ENCODE data around the gene AFF4. TPM values are rescaled to one million over a fixed set of nuclear protein-coding genes. Genes with fewer than 3 reads are reported as not detected.
"Not testable (repeated sequence)": the region's sequence is repeated elsewhere in the genome, so short reads cannot be mapped to it uniquely, and the experiment has no call there.

Gene AFF4
- total RNA-seq, 2 donors from 2014 or later, result 107 to 108 TPM

- TF ChIP-seq CTCF (conservative IDR thresholded peaks at IDR 0.05), result no peak
- Histone ChIP-seq H3K27me3 (ENCODE audit: control insufficient read depth, insufficient read depth, low read length, poor library complexity, severe bottlenecking) (no peaks in the 10 kb centered on the region), H3K4me1 (ENCODE audit: control insufficient read depth, insufficient read depth, low read length) (no peaks in the 10 kb centered on the region), H3K4me3 (ENCODE audit: low read length) (no peak overlapping the region), H3K27ac (ENCODE audit: low read depth, low read length) (no peak overlapping the region), H3K36me3 (ENCODE audit: control insufficient read depth, insufficient read depth, low read length) (peaks cover 32% of the 10 kb centered on the region), H3K9me3 (ENCODE audit: control insufficient read depth, low read length) (no peaks in the 10 kb centered on the region), H3K9ac (ENCODE audit: extremely low read depth, low read length, poor library complexity, severe bottlenecking) (no peak overlapping the region)
- 100% methylated on average over 1 to 2 of the region's 2 CpGs for WGBS, 2 experiments (ENCODE audit: insufficient coverage in 1 of 2, insufficient read length in 1 of 2)
- no peak for DNase-seq
- no peaks in the 10 kb centered on the region for H3K4me1 Mint-ChIP-seq
- H3K36me3 Mint-ChIP-seq (ENCODE audit: low read depth), result peaks cover 47% of the 10 kb centered on the region
- H3K9me3 Mint-ChIP-seq, result no peaks in the 10 kb centered on the region
- no peak overlapping the region for H3K4me3 Mint-ChIP-seq
- H3K27ac Mint-ChIP-seq, result peak overlapping the region; percentile 53
- no peaks in the 10 kb centered on the region for H3K27me3 Mint-ChIP-seq (ENCODE audit: insufficient read depth)
These were observed 15.8 kb downstream of the AFF4 start for GRCh38 chr5:132947671-132948070.

GRCh38 chr5:132945315-132945714 lies 18.1 kb downstream of the AFF4 start:
- not testable (repeated sequence) for H3K4me1 ChIP-seq (ENCODE audit: control insufficient read depth, insufficient read depth, low read length); H3K27ac Mint-ChIP-seq; H3K9me3 ChIP-seq (ENCODE audit: control insufficient read depth, low read length); H3K9ac ChIP-seq (ENCODE audit: extremely low read depth, low read length, poor library complexity, severe bottlenecking); H3K27me3 ChIP-seq (ENCODE audit: control insufficient read depth, insufficient read depth, low read length, poor library complexity, severe bottlenecking); H3K9me3 Mint-ChIP-seq; DNase-seq; H3K4me3 ChIP-seq (ENCODE audit: low read length); H3K27me3 Mint-ChIP-seq (ENCODE audit: insufficient read depth); H3K4me1 Mint-ChIP-seq; H3K4me3 Mint-ChIP-seq; H3K27ac ChIP-seq (ENCODE audit: low read depth, low read length)
- 86 to 96% methylated on average over 1 to 4 of the region's 4 CpGs for WGBS, 2 experiments (ENCODE audit: insufficient coverage in 1 of 2, insufficient read length in 1 of 2)
- H3K36me3 Mint-ChIP-seq (ENCODE audit: low read depth), result peaks cover 43% of the 10 kb centered on the region
- H3K36me3 ChIP-seq (ENCODE audit: control insufficient read depth, insufficient read depth, low read length), result peaks cover 29% of the 10 kb centered on the region

- no peak for TF ChIP-seq CTCF (conservative IDR thresholded peaks at IDR 0.05)
- no peak overlapping the region for H3K4me3 ChIP-seq (ENCODE audit: low read length)
- Mint-ChIP-seq H3K4me3 (no peak overlapping the region), H3K4me1 (no peaks in the 10 kb centered on the region), H3K27me3 (ENCODE audit: insufficient read depth) (no peaks in the 10 kb centered on the region), H3K36me3 (ENCODE audit: low read depth) (peaks cover 42% of the 10 kb centered on the region), H3K27ac (no peak overlapping the region), H3K9me3 (no peaks in the 10 kb centered on the region)
- H3K36me3 ChIP-seq (ENCODE audit: control insufficient read depth, insufficient read depth, low read length), result peaks cover 38% of the 10 kb centered on the region
- H3K4me1 ChIP-seq (ENCODE audit: control insufficient read depth, insufficient read depth, low read length), result no peaks in the 10 kb centered on the region
- H3K27me3 ChIP-seq (ENCODE audit: control insufficient read depth, insufficient read depth, low read length, poor library complexity, severe bottlenecking), result no peaks in the 10 kb centered on the region
- H3K27ac ChIP-seq (ENCODE audit: low read depth, low read length), result no peak overlapping the region
- H3K9ac ChIP-seq (ENCODE audit: extremely low read depth, low read length, poor library complexity, severe bottlenecking), result no peak overlapping the region
- no peaks in the 10 kb centered on the region for H3K9me3 ChIP-seq (ENCODE audit: control insufficient read depth, low read length)
- DNase-seq, result no peak
- 91 to 100% methylated on average over 3 of the region's 3 CpGs for WGBS, 2 experiments (ENCODE audit: insufficient coverage in 1 of 2, insufficient read length in 1 of 2)
These were observed 19.9 kb downstream of the AFF4 start for GRCh38 chr5:132943362-132944022.

GRCh38 chr5:132941331-132941730 lies 22.1 kb downstream of the AFF4 start:
- WGBS, 2 experiments (ENCODE audit: insufficient coverage in 1 of 2, insufficient read length in 1 of 2), result 97 to 100% methylated on average over 4 to 5 of the region's 5 CpGs
- Mint-ChIP-seq H3K4me1 (no peaks in the 10 kb centered on the region), H3K9me3 (no peaks in the 10 kb centered on the region), H3K36me3 (ENCODE audit: low read depth) (peaks cover 41% of the 10 kb centered on the region), H3K4me3 (no peak overlapping the region), H3K27ac (no peak overlapping the region), H3K27me3 (ENCODE audit: insufficient read depth) (no peaks in the 10 kb centered on the region)
- Histone ChIP-seq H3K4me1 (ENCODE audit: control insufficient read depth, insufficient read depth, low read length) (no peaks in the 10 kb centered on the region), H3K27ac (ENCODE audit: low read depth, low read length) (no peak overlapping the region), H3K4me3 (ENCODE audit: low read length) (no peak overlapping the region), H3K36me3 (ENCODE audit: control insufficient read depth, insufficient read depth, low read length) (peaks cover 54% of the 10 kb centered on the region), H3K9ac (ENCODE audit: extremely low read depth, low read length, poor library complexity, severe bottlenecking) (no peak overlapping the region), H3K27me3 (ENCODE audit: control insufficient read depth, insufficient read depth, low read length, poor library complexity, severe bottlenecking) (no peaks in the 10 kb centered on the region), H3K9me3 (ENCODE audit: control insufficient read depth, low read length) (no peaks in the 10 kb centered on the region)
- DNase-seq, result no peak
- TF ChIP-seq CTCF (conservative IDR thresholded peaks at IDR 0.05), result no peak
